B cell (primary cell): ENCODE data around the gene GREM1. TPM values are rescaled to one million over a fixed set of nuclear protein-coding genes. Genes with fewer than 3 reads are reported as not detected.

Experiments used
- ATAC-seq: fragments of 200-7000 bp; cut with Tn5 transposase; one replicate; pipeline ENCODE4 v1.10.0; 2021; ENCODE audit warnings: low read depth, mild to moderate bottlenecking, moderate number of reproducible peaks, moderate library complexity
- CTCF ChIA-PET: fragments of 350-600 bp; sonication (Branson Sonifier 250); formaldehyde crosslinking; loops from one replicate; lab custom pipeline; 2021; ENCODE audit warnings: antibody characterized with exemption, inconsistent platforms; lab: Charles Lee
- POLR2A ChIA-PET: fragments of 350-600 bp; sonication (Branson Sonifier 250); formaldehyde crosslinking; loops from one replicate; lab custom pipeline; 2021; ENCODE audit warnings: antibody characterized with exemption; lab: Charles Lee
- DNase-seq: peaks from one replicate; pipeline ENCODE4 v3.0.0; 2013
- H2AFZ ChIP-seq: 2 replicates; pipeline ENCODE4 v1.6.1; 2012; ENCODE audit warnings: mild to moderate bottlenecking, low read depth, low read length; ENCODE audit not compliant: insufficient read depth, poor library complexity, severe bottlenecking
- H3K27ac ChIP-seq, 2 donors: 1 replicate in 1 of 2; 2 replicates in 1 of 2; pipeline ENCODE4 v1.5.1; 2012 to 2013; ENCODE audit warnings: low read length in 2 of 2, mild to moderate bottlenecking in 2 of 2, moderate library complexity in 1 of 2
- H3K27me3 ChIP-seq, 4 experiments: fragments of 200-600 bp in 1 of 4; sonication (generic) in 1 of 4; replicated peaks in 1 of 4; 1 replicate in 2 of 4; 2 replicates in 2 of 4; pipeline versions ENCODE4 v1.6.1 to v1.7.0; 2013 to 2016; ENCODE audit warnings: low read length in 3 of 4, mild to moderate bottlenecking in 2 of 4, mixed read lengths in 1 of 4, moderate library complexity in 1 of 4; ENCODE audit not compliant: insufficient read depth in 4 of 4, control insufficient read depth in 3 of 4; ENCODE audit errors: control extremely low read depth in 1 of 4
- H3K36me3 ChIP-seq, 2 experiments: replicated peaks in 1 of 2; 1 replicate in 1 of 2; 2 replicates in 1 of 2; pipeline versions ENCODE4 v1.6.1 to v1.7.1; 2013; ENCODE audit warnings: low read length in 1 of 2; ENCODE audit not compliant: insufficient read depth in 2 of 2, control insufficient read depth in 1 of 2; ENCODE audit errors: control extremely low read depth in 1 of 2, extremely low read depth in 1 of 2
- H3K4me1 ChIP-seq, 2 donors: fragments of 200-600 bp in 1 of 2; sonication (generic) in 1 of 2; 1 replicate in 1 of 2; 2 replicates in 1 of 2; pipeline versions ENCODE4 v1.5.1 to v1.6.1; 2013 to 2017; ENCODE audit warnings: low read length in 2 of 2; ENCODE audit not compliant: control insufficient read depth in 2 of 2, insufficient read depth in 2 of 2
- H3K4me2 ChIP-seq: replicated peaks from 2 replicates; pipeline ENCODE3; 2012; ENCODE audit warnings: mild to moderate bottlenecking, low read depth, low read length; ENCODE audit not compliant: poor library complexity, severe bottlenecking
- H3K4me3 ChIP-seq, 5 experiments: fragments of 200-600 bp in 1 of 5; sonication (generic) in 1 of 5; 1 replicate in 3 of 5; 2 replicates in 2 of 5; pipeline versions ENCODE4 v1.5.1 to v1.7.0; 2011 to 2016; ENCODE audit warnings: low read length in 4 of 5, mild to moderate bottlenecking in 4 of 5, low read depth in 2 of 5, control low read depth in 1 of 5, moderate library complexity in 1 of 5; ENCODE audit not compliant: insufficient read depth in 1 of 5; ENCODE audit errors: control extremely low read depth in 1 of 5, extremely low read depth in 1 of 5
- H3K79me2 ChIP-seq: fragments of 200-600 bp; sonication (generic); one replicate; pipeline ENCODE4 v1.6.0; 2016; ENCODE audit warnings: low read length; ENCODE audit not compliant: control insufficient read depth, insufficient read depth
- H3K9ac ChIP-seq: fragments of 200-600 bp; sonication (generic); 2 replicates; pipeline ENCODE4 v1.6.1; 2017; ENCODE audit warnings: mild to moderate bottlenecking, low read length, moderate library complexity
- H3K9me3 ChIP-seq, 3 donors: one replicate each; pipeline versions ENCODE4 v1.6.1 to v1.7.1; 2013; ENCODE audit warnings: low read length in 2 of 3; ENCODE audit not compliant: control insufficient read depth in 2 of 3, insufficient read depth in 1 of 3; ENCODE audit errors: control extremely low read depth in 1 of 3
- H4K20me1 ChIP-seq: 2 replicates; pipeline ENCODE4 v1.6.0; 2012; ENCODE audit warnings: mild to moderate bottlenecking, low read length; ENCODE audit not compliant: insufficient read depth, control insufficient read depth, poor library complexity, severe bottlenecking
- H3K27ac Mint-ChIP-seq: one replicate; pipeline ENCODE4 v1.8.0; 2021; ENCODE audit warnings: mixed read lengths
- H3K27me3 Mint-ChIP-seq: one replicate; pipeline ENCODE4 v1.8.0; 2021; ENCODE audit warnings: mixed read lengths
- H3K4me1 Mint-ChIP-seq: one replicate; pipeline ENCODE4 v1.8.0; 2021; ENCODE audit warnings: mixed read lengths
- H3K4me3 Mint-ChIP-seq: one replicate; pipeline ENCODE4 v1.8.0; 2021; ENCODE audit warnings: mixed read lengths
- H3K9me3 Mint-ChIP-seq: one replicate; pipeline ENCODE4 v1.8.0; 2022; ENCODE audit warnings: mixed read lengths; ENCODE audit not compliant: insufficient read depth
- EZH2 ChIP-seq: IDR thresholded peaks from 2 replicates; pipeline ENCODE4 v1.6.1; 2012; ENCODE audit warnings: borderline replicate concordance, low read depth, mild to moderate bottlenecking, moderate library complexity, low read length; ENCODE audit not compliant: insufficient read depth, poor library complexity, severe bottlenecking
- WGBS: methylation state at CpG from one replicate; pipeline ENCODE4 v1.1.5; 2013; ENCODE audit warnings: missing lambda C conversion rate; ENCODE audit not compliant: insufficient coverage; 5-methylcytosine and 5-hydroxymethylcytosine counted together
- intact Hi-C: fragments of 100-400 bp; cut with micrococcal nuclease; formaldehyde crosslinking; loops from one replicate; pipeline ENCODE4 v1.10.0; 2022
- polyA plus RNA-seq: library from polyadenylated mRNA; depleted of rRNA; stranded (reverse); fragments of >200 nt; gene quantifications from 2 replicates; pipeline ENCODE4 v1.2.3, GENCODE V29; 2012
- total RNA-seq, 2 donors: library from RNA; stranded (reverse); fragments of 120-200 nt in 1 of 2; gene quantifications; 1 replicate in 1 of 2; 2 replicates in 1 of 2; pipeline versions ENCODE4 v1.2.3 to v1.2.4, GENCODE V29; 2013 to 2022
- TF ChIP-seq, protein P1 (sequence below): fragments of 200-600 bp; IDR thresholded peaks from one replicate; pipeline ENCODE4 v1.8.0; 2022; ENCODE audit warnings: antibody characterized with exemption, mild to moderate bottlenecking

GREM1 gene
- total and polyA plus RNA-seq, 2 donors (not counting 1 experiment from before 2014, with no cell fraction given): not detected

DNA sequence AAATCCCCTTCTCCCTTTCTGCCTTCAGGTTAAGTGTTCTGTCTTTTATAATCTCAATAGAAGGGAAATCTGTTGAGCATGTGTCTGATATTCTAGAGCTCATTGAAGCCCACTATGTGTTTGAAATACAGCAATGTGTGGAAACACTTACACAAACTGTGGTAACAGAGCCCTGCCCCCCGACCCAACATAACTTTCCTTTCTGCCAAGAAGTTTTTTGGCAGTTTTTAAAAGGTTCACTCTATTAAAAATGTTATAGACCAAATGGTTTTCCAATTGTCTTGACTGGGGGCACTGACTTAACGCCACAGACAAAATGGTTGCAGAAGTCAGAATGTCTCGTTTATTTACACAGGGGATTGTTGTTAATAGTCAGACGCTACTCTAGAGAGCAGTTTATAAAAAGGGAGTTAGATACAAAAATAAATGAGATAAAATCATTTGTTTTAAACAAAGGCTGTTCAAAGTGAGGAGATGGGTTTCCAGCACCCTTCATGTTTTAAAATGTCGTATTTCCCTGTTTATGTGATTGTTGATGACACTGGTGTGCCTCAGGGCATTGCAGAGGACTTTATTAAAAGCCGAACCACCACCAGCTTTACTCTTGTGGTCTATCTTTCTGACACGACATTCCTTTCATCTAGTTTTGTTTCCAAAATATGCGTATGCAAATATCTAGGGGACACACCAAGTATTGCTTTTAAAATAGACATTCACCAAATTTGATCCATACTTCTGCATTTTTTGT lies 26.7 kb upstream of the GREM1 start:
- no peaks in the 10 kb centered on the region for H3K36me3 ChIP-seq
- ChIA-PET CTCF (no interaction called here), POLR2A (no interaction called here)
- TF ChIP-seq, protein P1, sequence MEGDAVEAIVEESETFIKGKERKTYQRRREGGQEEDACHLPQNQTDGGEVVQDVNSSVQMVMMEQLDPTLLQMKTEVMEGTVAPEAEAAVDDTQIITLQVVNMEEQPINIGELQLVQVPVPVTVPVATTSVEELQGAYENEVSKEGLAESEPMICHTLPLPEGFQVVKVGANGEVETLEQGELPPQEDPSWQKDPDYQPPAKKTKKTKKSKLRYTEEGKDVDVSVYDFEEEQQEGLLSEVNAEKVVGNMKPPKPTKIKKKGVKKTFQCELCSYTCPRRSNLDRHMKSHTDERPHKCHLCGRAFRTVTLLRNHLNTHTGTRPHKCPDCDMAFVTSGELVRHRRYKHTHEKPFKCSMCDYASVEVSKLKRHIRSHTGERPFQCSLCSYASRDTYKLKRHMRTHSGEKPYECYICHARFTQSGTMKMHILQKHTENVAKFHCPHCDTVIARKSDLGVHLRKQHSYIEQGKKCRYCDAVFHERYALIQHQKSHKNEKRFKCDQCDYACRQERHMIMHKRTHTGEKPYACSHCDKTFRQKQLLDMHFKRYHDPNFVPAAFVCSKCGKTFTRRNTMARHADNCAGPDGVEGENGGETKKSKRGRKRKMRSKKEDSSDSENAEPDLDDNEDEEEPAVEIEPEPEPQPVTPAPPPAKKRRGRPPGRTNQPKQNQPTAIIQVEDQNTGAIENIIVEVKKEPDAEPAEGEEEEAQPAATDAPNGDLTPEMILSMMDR: no peak
- TF ChIP-seq EZH2: no peak
- H3K27ac ChIP-seq: no peak overlapping the region
- no peak overlapping the region for H3K9ac ChIP-seq
- H3K79me2 ChIP-seq: no peaks in the 10 kb centered on the region
- Mint-ChIP-seq H3K9me3 (no peaks in the 10 kb centered on the region), H3K27ac (no peak overlapping the region), H3K27me3 (no peaks in the 10 kb centered on the region), H3K4me1 (no peaks in the 10 kb centered on the region), H3K4me3 (no peak overlapping the region)
- no peaks in the 10 kb centered on the region for H3K4me1 ChIP-seq
- no peaks in the 10 kb centered on the region for H3K27me3 ChIP-seq
- DNase-seq: no peak
- no peak overlapping the region for H3K4me3 ChIP-seq
- H3K4me2 ChIP-seq: no peak overlapping the region
- WGBS: 87% methylated on average over 6 of the region's 8 CpGs
- intact Hi-C loops: no loop called here
- no peak overlapping the region for H2AFZ ChIP-seq
- H3K9me3 ChIP-seq: no peaks in the 10 kb centered on the region
- H4K20me1 ChIP-seq: no peaks in the 10 kb centered on the region
- ATAC-seq: no peak

DNA sequence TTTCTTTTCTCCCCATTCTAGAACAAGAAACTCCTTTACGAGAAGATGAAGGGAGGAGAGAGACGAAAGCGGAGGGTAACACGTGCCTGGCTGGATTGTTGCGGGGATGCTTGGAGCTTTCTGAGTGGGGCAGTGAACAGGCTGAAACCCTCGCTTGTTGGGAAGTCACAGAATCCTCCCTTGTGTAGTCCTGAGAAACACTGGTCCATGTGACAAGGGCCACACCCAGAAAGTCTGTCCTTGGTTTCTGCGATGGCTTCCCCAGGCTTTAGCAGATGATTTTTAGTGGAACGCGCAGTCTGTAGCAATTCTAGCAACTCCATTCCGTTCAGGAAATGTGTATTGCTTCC lies 26.1 kb upstream of the GREM1 start:
- H3K4me3 ChIP-seq: no peak overlapping the region
- WGBS: 95% methylated on average over 9 of the region's 10 CpGs
- no peak overlapping the region for H3K27ac ChIP-seq
- no peaks in the 10 kb centered on the region for H3K4me1 Mint-ChIP-seq
- ChIA-PET POLR2A (no interaction called here), CTCF (no interaction called here)
- H3K4me1 ChIP-seq: no peaks in the 10 kb centered on the region
- no peak for TF ChIP-seq EZH2
- TF ChIP-seq, protein P1: no peak
- no peak overlapping the region for H3K9ac ChIP-seq
- no peaks in the 10 kb centered on the region for H3K79me2 ChIP-seq
- no peaks in the 10 kb centered on the region for H3K9me3 Mint-ChIP-seq
- no peak for DNase-seq
- H2AFZ ChIP-seq: no peak overlapping the region
- H3K36me3 ChIP-seq: no peaks in the 10 kb centered on the region
- H3K4me3 Mint-ChIP-seq: no peak overlapping the region
- H4K20me1 ChIP-seq: no peaks in the 10 kb centered on the region
- no peak overlapping the region for H3K27ac Mint-ChIP-seq
- H3K27me3 Mint-ChIP-seq: no peaks in the 10 kb centered on the region
- intact Hi-C loops: no loop called here
- no peak for ATAC-seq
- no peaks in the 10 kb centered on the region for H3K27me3 ChIP-seq
- H3K4me2 ChIP-seq: no peak overlapping the region
- no peaks in the 10 kb centered on the region for H3K9me3 ChIP-seq
